ENCODE data around the gene CD3D. TPM values are rescaled to one million over a fixed set of nuclear protein-coding genes. Genes with fewer than 3 reads are reported as not detected.

The CD3D gene
- total RNA-seq, 1 experiment from 2014 or later, result not detected

GRCh38 chr11:118322721-118323120 is 19.8 kb downstream of the CD3D start:
- Histone ChIP-seq H3K27ac (ENCODE audit: low read length) (no peak overlapping the region), H4K20me1 (ENCODE audit: low read length) (no peaks in the 10 kb centered on the region), H3K79me2 (ENCODE audit: low read length) (no peaks in the 10 kb centered on the region), H3K36me3 (ENCODE audit: low read depth, low read length) (no peaks in the 10 kb centered on the region), H3K9me2 (replicated peaks; ENCODE audit: low read length) (no peaks in the 10 kb centered on the region), H3K27me3 (ENCODE audit: low read length) (no peaks in the 10 kb centered on the region), H3K4me1 (ENCODE audit: insufficient read depth, low read length) (peaks cover 24% of the 10 kb centered on the region), H3K9me3 (ENCODE audit: low read length) (no peaks in the 10 kb centered on the region), H2AFZ (ENCODE audit: low read length) (no peak overlapping the region), H3K9ac (ENCODE audit: low read length) (no peak overlapping the region), H3F3A (ENCODE audit: low read length, unreplicated experiment) (no peaks in the 10 kb centered on the region), H3K4me2 (ENCODE audit: low read length) (no peak overlapping the region), H3K4me3 (ENCODE audit: low read length) (no peak overlapping the region)
- ChIA-PET POLR2A (ENCODE audit: unreplicated experiment) (no interaction called here), CTCF (no interaction called here)
- no TSS peak for BruUV-seq (replicated peaks)
- intact Hi-C loops (cut with micrococcal nuclease), result no loop called here
- no peak for TF ChIP-seq EZH2phosphoT487 (IDR thresholded peaks at IDR 0.05; ENCODE audit: borderline replicate concordance, low read length)
- TF ChIP-seq EZH2 (IDR thresholded peaks at IDR 0.05; ENCODE audit: low read length, unreplicated experiment), result no peak
- TF ChIP-seq CTCF (conservative IDR thresholded peaks at IDR 0.05; ENCODE audit: low read depth, low read length), result no peak
- no peak for DNase-seq
- ATAC-seq, result no peak

DNA sequence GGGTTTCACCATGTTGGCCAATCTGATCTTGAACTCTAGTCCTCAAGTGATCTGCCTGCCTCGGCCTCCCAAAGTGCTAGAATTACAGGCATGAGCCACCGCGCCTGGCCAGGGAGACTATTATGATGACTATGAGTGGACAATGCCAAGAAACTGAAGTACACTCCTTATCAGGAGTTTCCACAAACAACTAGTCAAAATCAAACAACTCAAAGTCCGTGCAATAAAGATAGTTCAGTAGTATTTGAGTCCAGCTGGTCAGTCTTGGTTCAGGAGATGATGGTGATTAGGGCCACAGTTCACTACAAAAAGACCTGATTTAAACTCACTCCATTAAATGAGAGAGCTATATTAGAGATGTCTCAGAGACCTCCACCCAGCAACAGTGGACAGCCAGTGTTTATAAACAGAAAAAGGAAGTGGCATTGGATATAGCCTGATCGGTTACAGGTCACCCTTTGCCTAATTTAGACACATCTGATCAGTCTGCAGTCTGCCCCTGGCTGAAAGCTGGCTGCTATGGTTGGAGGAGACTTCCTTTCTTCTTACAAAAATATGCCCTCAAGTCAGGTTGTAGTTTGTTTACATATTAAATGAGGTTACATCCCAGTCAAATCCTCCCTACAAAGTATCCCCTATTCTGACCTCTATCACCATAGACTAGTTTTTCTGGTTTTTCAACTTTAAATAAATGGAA is 21.0 kb downstream of the CD3D start:
- Histone ChIP-seq H3K27me3 (ENCODE audit: low read length) (no peaks in the 10 kb centered on the region), H3K4me3 (ENCODE audit: low read length) (peak overlapping the region; percentile 24; the same call in 1 of the 2 replicates), H3K9me3 (ENCODE audit: low read length) (no peaks in the 10 kb centered on the region), H3K4me1 (ENCODE audit: insufficient read depth, low read length) (peaks cover 31% of the 10 kb centered on the region), H3K9ac (ENCODE audit: low read length) (no peak overlapping the region), H3K27ac (ENCODE audit: low read length) (peak overlapping the region; percentile 45), H3F3A (ENCODE audit: low read length, unreplicated experiment) (no peaks in the 10 kb centered on the region), H2AFZ (ENCODE audit: low read length) (0 out of 2 replicates have a peak overlapping the region, but pooled peaks have one; percentile 5), H4K20me1 (ENCODE audit: low read length) (no peaks in the 10 kb centered on the region), H3K9me2 (replicated peaks; ENCODE audit: low read length) (no peaks in the 10 kb centered on the region), H3K4me2 (ENCODE audit: low read length) (peak overlapping the region; percentile 69), H3K79me2 (ENCODE audit: low read length) (no peaks in the 10 kb centered on the region), H3K36me3 (ENCODE audit: low read depth, low read length) (no peaks in the 10 kb centered on the region)
- POLR2A ChIA-PET (ENCODE audit: unreplicated experiment), result interaction anchor here (0.6 kb wide), 1 partner anchor 286 kb away, joined by 3 read pairs; no protein-coding TSS in a partner anchor
- no TSS peak for BruUV-seq (replicated peaks)
- no peak for TF ChIP-seq EZH2 (IDR thresholded peaks at IDR 0.05; ENCODE audit: low read length, unreplicated experiment)
- TF ChIP-seq EZH2phosphoT487 (IDR thresholded peaks at IDR 0.05; ENCODE audit: borderline replicate concordance, low read length), result no peak
- TF ChIP-seq CTCF (conservative IDR thresholded peaks at IDR 0.05; ENCODE audit: low read depth, low read length), result no peak
- CTCF ChIA-PET, result interaction anchor here (0.6 to 0.9 kb wide), 2 partner anchors 26 to 109 kb away, joined by 3 to 4 read pairs; no protein-coding TSS in a partner anchor
- ATAC-seq (peak; percentile 86), DNase-seq (peak; percentile 86)
- intact Hi-C loops (cut with micrococcal nuclease), result no loop called here

DNA sequence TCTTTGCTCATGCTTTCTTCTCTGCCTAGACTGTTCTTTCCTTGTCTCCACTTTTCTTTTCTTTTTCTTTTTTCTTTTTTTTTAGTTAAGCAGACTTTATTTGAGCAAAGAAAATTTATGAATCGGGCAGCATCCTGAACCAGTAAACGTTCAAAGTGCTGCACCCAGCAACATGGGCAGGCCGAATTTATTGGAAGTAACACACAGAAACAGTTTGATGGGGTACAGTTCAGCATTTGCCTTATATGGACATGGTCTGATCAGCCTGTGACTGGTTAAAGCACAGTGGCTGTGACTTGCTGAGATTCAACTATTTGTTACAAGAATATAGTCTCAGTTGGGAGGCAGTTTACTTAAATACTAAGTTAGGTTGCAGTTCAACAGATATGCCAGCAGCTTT is 22.0 kb downstream of the CD3D start:
- Histone ChIP-seq H4K20me1 (ENCODE audit: low read length) (no peaks in the 10 kb centered on the region), H3K79me2 (ENCODE audit: low read length) (no peaks in the 10 kb centered on the region), H3K4me3 (ENCODE audit: low read length) (no peak overlapping the region), H2AFZ (ENCODE audit: low read length) (no peak overlapping the region), H3K4me1 (ENCODE audit: insufficient read depth, low read length) (peaks cover 40% of the 10 kb centered on the region), H3F3A (ENCODE audit: low read length, unreplicated experiment) (no peaks in the 10 kb centered on the region), H3K9me2 (replicated peaks; ENCODE audit: low read length) (no peaks in the 10 kb centered on the region), H3K27ac (ENCODE audit: low read length) (no peak overlapping the region), H3K9me3 (ENCODE audit: low read length) (no peaks in the 10 kb centered on the region), H3K27me3 (ENCODE audit: low read length) (no peaks in the 10 kb centered on the region), H3K4me2 (ENCODE audit: low read length) (no peak overlapping the region), H3K9ac (ENCODE audit: low read length) (no peak overlapping the region), H3K36me3 (ENCODE audit: low read depth, low read length) (no peaks in the 10 kb centered on the region)
- ATAC-seq (no peak), DNase-seq (no peak)
- ChIA-PET CTCF (no interaction called here), POLR2A (ENCODE audit: unreplicated experiment) (no interaction called here)
- intact Hi-C loops (cut with micrococcal nuclease), result no loop called here
- TF ChIP-seq EZH2 (IDR thresholded peaks at IDR 0.05; ENCODE audit: low read length, unreplicated experiment), result no peak
- no peak for TF ChIP-seq EZH2phosphoT487 (IDR thresholded peaks at IDR 0.05; ENCODE audit: borderline replicate concordance, low read length)
- TF ChIP-seq CTCF (conservative IDR thresholded peaks at IDR 0.05; ENCODE audit: low read depth, low read length), result no peak
- BruUV-seq (replicated peaks), result no TSS peak

Data from PC-3 (cell line).